RPMI8226 (cell line): ENCODE measurements around the gene PNPLA3.
"Not testable (repeated sequence)": the region's sequence is repeated elsewhere in the genome, so short reads cannot be mapped to it uniquely, and the experiment has no call there.

ENCODE experiments used
- DNase-seq: peaks from one replicate; pipeline ENCODE4 v3.0.0-alpha.2; 2015

PNPLA3 gene

DNA sequence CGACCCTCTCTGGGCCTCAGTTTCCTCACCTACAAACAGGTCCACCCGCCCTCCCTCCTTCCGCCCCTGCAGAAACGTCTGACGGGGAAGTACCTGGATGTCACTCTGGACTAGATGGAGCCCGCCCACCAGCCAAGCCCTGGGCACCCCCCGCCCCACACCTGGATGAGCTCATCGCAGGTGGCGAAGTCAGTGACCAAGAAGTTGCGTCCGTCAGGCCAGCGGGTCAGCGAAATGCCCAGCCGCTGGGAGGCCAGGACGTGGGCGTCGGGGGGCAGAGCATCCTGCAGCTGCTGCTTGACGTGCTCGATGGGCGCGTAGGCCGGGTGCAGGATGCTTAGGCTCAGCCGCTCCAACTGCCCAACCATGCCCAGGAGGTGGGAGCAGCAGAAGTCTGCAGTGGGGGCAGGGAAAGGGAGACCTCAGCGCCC lies 32.7 kb upstream of the PNPLA3 start:
- DNase-seq = no peak

DNA sequence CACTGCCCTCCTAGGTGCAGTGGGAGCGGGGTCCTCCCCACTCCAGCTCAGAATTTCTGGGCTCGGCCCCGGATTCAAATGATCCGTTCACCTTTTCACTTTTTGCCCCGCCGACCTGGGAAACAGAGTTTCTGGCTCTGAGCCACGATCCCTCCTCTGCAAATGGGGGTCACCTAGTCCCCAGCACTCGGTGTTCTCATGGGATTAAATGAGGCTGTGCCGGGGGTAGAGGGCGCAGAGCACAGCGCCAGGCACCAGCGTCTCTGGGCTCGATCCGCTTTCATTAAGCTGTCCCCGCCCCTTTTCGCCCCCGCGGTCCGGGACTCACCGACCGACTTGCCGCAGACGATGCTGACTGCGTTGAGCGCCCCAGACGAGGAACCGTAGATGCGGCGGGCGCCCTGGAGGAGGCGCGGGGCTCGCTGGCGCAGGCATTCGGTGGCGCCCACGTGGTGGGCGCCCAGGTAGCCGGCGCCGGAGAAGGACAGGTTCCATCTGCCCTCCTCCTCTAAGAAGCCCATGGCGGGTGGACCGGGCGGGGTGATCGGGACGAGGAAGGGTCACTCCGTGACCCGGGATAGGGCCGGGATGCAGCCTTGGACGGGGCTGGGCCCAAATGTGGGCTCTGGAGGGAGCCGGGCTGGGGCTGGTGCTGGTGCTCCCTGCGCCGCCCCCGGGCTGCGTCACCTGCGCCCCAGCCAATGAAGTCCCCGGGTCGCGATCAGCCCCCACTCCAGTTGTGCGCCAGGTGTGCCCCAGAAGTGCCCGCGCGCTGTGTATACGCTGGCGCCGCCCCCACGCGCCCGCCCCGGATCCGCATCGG lies 32.0 kb upstream of the PNPLA3 start, which contains the start of gene PNPLA5:
PNPLA5 (minus strand) TSS at position 654 of the 823 bp plus-strand sequence; CDS start at position 521, 133 bp downstream.
- DNase-seq = peak; percentile 74

DNA sequence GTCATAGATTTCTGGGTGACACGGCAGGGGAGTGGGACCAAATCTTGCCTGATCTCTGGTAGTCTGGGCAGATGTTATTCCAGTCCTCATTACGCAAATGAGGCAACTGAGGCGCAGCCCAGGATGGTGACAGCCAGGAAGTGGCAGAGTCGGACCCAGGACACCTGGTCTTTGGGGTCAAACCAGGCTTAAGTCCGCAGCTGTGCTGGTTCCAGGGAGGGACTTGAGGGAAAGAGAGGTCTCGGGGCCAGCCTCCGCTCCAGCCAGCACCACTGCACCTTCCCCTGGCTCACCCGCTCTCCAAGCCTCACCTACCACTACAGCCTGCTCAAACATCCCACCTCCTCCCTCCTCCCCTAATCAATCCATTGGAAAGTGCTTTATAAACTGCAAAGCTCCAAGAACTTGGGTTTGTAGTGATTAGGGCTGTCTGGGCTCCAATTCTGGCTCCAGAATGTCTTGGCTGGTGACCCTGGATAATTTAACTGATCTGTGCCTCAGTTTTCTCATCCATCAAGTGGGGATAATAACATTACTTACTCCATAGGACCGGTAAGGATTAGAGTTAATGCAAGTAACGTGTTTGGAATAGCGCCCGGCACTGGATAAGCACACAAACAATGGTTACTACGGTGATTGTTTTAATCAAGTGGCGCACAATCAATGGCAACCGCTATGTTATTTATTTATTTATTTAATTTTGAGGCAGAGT lies 31.3 kb upstream of the PNPLA3 start:
- no peak for DNase-seq

DNA sequence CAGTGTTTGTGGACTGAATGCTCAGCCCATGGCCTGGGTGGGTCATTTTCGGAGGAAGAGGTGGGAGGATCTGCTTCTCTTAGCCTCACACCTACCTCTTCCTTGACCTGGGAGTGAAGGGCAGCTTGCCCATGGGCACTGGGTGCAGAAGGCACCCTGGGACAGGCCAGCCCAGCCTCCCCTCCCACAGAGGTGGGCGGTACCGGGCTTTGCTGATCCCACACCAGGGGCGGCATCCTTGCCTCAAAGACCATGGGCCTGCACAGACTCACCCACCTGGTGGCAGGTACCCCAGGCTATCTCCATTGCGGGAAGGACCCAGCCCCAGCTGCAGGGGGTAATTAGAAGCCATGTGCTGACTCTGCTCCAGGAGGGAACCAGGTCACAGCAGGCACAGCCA lies 30.3 kb upstream of the PNPLA3 start:
- no peak for DNase-seq

DNA sequence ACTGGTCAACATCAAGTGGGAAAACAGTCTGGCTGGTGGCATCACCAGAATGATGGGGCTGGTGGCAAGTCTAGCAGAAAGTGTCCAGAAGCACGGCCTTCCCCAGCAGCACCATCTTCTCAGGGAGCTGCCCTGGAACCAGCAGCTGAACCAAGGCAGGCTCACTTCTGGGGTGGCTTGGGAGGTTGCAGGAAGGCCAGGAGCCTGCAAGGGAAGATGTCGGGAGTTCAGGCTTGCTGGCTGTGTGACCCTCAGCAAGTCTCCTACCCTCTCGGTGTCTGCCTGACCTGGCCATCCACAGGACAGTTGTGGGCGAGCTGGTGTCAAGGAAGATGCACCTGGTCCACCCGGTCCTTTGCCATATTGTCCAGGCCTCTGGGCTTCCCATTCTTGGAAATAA lies 29.5 kb upstream of the PNPLA3 start:
- DNase-seq = no peak

DNA sequence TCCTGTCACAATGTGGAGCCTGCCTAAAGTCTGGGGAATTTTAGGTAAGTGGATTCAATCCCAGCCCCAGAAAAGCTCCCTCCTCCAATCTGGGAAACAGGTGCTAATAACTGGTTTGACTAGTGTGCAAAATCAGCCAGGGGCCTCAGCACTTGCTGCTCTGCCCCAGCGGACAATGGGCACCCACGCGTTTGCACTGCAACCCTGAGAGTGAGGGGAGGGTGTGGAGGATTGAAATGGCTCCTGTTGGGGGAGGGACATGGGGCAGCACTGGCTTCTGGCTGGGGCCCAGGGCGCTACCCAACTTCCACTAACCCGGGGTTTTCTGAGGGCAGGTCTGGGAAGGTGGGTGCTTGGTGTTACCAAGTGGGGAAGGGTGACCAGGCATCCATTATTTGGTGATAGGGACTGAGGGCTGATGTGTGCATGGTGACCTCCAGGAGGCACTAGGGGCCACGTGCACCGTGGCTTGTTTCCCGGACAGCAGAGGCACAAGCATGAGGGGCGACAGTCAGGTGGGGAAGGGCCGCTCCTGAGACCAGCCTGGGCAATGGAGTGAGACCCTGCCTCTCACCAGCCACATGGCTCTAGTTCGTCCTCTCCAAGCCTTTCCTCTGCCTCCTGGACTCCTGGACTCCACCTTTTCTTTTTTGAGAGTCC lies 27.5 kb upstream of the PNPLA3 start:
- DNase-seq = no peak

DNA sequence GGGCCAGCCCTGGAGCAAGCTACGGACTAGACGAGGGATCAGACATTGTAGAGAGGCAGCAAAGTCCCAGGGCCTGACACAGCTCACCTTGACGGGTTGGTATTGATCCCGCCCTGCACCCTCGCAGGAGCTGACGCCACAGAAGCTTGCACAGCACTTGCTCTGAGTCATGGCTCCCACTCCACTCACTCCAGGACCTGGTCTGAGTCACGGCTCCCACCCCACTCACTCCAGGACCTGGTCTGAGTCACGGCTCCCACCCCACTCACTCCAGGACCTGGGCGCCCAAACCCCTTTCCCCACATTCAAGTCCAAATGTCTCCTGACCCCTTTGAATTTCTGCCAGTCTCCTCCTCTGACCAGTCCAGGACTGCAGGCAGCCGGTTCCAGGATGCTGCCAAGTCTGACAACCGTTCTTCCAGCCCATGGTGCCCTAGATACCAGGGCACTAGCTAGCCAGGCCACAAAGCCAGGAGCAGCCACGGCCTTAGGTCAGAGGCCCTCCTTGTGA lies 25.8 kb upstream of the PNPLA3 start:
- DNase-seq = no peak

DNA sequence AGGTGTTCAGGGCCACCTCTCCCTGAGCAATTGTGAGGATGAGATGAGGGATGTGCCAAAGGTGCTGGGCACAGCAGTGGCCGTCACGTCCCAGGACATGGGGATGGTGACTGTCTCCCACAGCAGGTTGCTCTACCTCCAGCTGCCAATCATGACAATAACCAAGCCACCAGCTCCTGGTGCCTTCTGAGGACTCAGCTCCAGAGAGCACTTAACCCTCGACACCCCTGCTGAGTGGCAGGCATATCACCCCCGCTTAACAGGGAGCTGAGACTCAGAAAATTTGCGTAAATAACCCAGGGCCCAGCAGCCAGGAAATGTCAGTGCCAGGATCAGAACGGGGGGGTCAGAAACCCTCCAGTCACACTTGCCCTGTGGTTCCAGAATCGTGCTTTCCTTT lies 23.4 kb upstream of the PNPLA3 start:
- no peak for DNase-seq

DNA sequence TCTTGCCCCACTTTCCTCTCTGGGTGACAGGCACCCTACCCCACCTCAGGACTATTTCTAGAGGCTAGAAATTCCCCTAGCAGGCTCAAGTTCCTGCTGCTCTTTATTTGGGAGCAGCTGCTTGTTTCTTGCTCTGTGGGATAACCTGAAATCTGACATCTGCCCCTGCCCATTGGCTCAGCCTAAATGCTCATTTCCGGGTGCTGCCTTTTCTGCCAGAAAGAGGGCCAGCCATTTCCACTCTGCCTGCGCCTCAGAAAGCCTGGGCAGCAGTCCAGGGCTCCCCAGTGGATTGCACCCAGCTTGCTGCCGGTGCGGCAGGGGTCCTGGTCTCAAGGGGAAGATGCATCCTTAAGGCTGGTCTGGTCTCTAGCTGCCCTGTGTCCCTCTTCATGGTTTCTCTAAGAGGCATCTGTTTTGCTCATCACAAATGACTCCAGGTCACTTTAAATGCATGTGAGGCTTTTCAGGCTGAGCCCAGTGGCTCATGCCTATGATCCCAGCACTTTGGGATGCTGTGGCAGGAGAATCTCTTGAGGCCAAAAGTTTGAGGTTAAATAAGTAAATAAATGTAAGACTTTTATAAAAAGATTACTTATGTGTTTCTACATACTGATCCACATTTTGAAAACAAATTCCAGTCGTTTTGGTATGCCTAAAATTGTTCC lies 21.5 kb upstream of the PNPLA3 start:
- DNase-seq = peak; percentile 37

DNA sequence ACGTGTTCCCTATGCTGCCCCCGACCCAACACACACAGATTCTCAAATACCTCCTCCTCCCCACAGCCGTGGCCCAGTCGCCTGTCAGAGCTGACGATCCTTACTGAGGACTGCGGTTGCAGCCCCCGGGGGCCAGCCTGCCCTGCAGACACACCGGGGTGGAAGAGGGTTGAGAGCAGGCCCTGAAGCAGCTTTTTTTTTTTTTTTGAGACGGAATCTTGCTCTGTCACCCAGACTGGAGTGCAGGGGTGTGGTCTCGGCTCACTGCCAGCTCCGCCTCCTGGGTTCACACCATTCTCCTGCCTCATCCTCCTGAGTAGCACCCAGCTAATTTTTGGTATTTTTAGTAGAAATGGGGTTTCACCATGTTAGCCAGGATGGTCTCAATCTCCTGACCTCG lies 20.6 kb upstream of the PNPLA3 start:
- peak; percentile 42 for DNase-seq

DNA sequence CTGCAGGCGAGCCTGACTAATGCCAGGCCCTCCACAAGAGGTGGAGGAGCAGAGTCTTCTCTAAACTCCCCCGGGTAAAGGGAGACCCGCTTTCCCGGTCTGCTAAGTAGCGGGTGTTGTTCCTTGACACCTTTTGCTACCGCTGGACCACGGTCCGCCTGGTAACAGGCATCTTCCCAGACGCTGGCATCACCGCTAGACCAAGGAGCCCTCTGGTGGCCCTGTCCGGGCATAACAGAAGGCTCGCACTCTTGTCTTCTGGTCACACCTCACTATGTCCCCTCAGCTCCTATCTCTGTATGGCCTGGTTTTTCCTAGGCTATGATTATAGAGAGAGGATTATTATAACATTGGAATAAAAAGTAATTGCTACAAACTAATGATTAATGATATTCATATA lies 19.2 kb upstream of the PNPLA3 start:
- DNase-seq = not testable (repeated sequence)

DNA sequence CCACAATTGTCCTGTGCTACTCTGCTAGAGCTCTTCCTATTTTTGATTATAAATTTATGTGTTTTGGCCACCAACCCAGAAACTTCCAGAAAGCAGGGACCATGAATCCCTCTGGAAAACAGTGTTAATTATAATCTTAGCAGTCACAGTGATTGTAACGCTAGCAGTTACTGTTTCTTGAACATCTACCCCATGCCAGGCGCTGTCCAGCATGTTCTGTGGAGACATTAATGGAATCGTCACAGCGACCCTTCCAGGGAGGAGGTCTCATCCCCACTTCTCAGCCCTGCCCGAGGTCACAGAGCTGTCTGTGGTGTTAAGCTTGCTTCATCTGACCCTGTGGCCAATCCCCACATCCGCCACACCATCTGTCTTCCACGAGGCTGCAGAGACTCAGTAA lies 17.9 kb upstream of the PNPLA3 start:
- no peak for DNase-seq

DNA sequence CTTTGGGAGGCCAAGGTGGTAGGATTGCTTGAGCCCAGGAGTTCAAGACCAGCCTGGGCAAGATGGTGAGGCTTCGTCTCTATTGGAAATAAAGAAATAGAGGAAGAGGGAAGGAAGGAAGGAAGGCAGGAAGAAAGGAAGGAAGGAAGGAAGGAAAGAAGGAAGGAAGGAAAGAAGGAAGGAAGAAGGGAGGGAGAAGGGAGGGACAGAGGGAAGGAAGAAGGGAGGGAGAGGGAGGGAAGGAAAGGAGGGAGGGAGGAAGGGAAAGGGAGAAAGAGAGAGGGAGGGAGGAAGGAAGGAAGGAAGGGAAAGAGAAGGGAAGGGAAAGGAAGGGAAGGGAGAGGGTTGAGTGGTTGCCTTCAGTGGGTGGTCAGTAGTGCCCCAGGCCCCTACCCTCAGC lies 13.9 kb upstream of the PNPLA3 start:
- no peak for DNase-seq

DNA sequence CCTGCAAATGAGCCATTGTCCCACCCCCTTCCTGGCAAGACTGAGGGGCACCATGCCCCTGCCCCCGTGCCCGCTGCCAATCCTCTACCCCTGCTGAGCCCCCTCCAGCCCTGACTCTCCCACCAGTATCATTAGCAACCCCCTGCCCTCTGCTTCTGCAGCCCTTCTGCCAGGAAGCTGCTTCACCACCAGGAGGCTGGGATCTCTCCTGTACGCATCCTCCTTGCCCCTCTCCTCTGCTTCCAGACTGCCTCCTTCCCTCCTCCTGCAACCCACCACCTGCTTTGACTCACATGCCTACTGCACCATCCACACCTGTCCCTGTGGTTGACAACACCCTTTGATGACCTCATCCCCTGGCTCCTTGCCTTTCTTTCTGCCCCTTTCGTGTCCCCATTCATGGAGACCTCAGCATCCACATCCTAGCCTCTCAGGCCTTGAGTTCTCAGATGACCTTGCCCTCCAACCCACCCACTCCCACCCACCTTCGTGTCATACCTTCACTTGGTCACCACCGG lies 13.4 kb upstream of the PNPLA3 start:
- DNase-seq = peak; percentile 48

DNA sequence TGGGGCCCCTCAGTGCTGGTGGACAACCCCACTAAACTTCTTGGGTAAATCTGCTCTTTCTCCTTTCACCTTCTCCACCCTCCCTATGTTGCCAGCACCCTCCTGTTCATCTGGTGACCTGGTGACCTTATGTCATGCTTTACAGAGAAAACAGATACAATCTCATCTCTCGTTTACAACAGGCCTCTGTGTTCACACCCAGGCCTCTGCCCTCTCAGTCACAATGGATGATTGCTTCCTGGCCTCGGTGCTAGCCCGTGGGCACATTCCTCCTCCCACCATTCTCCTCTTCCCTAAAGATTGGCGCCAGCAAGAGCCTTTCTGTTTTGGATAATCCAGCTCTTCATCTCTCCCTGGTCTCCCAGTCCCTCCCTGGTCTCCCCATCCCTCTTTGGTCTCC lies 12.3 kb upstream of the PNPLA3 start:
- DNase-seq = no peak

DNA sequence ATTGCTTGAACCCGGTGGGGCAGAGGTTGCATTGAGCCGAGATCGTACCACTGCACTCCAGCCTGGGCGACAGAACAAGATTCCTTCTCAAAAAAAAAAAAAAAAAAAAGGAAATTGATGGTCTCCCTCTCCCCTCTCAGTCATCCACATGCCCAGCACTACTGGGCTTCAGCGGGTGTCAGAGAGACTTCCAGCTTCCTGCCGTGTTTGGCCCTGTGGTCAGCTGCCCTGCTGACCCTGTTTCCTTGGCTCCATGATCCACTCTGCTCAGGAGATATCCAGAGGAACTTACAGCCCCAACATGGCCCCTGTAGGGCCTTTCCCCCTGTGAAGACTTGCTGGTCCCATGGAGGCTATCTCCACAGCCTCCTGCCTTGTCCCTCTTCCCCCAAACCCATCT lies 6.1 kb upstream of the PNPLA3 start:
- no peak for DNase-seq

DNA sequence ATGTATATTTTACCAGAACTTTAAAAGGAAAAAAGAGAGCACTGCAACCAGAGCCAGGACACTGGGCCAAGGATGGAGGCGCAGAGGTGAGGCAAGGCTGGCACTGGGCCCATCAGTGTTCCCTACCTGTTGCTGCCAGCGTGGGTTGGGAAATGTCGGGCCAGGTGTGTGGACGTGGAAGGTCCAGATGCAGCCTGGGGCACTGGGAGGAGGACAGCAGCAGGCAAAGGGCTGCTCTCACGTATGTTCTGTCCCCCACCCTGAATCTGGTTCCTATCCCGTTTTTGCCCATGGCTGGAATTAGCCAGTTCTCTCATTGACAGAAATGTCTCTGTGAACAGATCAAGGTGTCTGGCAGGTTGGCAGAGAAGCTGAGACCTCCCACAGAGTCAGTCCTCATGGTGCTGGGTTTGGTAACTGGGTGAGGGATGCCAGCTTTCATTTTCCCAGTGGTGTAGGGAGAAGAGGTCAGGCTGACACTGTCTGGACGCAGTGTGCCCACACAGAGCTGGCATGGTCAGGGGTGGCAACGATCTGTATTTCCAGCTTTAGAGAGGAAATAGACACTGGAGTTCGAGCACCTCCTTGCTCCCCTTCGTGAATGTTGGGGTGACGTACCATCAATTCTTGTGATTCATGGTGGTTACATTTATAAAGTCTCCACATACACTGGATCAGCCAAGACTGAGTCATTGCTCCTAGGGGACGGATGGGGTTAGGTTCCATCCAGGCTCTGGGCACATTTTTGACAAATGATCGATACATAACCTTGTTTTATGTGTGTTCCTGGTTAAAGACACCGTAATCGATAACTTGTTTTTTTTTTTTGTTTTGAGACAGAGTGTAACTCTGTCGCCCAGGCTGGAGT lies 4.3 kb upstream of the PNPLA3 start:
- no peak for DNase-seq

DNA sequence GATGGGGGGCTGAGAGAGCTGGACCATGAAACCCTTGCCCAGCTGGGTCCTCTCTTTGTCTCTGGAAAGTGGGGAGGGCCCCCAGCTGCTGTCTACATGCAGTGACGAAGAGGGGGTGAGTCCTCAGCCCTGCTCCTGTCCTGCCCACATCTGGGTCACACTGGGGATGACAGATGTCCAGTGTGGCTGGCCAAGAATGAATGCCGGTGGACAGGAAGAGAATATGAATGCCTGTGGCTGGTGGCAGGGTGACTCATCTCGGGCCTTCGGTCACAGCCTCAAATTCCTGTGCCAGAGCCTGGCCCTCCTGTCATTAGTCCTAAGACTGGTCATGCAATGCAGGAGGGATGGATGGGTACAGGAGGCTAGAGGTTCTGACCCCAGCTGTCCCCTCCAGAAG lies 2.2 kb upstream of the PNPLA3 start:
- DNase-seq = no peak

DNA sequence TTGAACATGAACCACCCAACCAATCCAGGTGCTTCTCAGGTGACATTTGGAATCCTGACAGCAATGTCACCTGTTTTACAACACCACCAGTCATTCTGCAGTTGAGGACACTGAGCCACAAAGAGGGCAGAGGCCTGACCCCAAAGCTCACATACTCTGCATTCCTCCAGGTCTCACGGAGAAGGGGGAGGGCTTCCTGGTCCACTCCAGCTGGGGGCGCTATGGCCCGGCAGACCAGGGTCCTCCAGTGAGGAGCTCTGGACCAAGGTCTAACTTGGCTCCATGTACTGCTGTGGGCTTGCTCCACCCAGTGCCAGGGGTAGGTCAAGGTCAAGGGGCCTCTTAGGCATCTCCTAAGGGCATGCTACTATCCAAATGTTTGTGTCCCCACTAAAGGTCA lies 1.5 kb upstream of the PNPLA3 start:
- DNase-seq = no peak

DNA sequence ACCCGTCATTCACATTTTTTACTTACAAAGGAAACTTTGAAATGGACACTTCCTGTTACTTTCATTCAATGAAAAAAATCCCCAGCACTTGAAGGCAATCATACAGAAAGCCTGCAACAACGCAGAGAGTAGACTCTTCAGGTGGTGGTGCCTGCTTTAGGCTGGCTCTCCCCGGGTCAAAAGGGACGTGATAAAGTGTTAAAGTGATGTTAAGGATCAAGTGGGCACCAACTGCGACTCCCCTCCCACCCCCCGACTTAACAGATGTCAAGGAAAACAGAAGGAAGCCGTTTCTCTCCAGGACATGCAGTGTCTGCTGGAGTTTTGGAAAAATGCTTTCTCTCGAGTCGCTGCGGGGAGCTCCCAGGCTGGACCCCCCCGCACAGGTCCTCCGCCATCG lies 414 bp upstream of the PNPLA3 start:
- peak; percentile 32 for DNase-seq

DNA sequence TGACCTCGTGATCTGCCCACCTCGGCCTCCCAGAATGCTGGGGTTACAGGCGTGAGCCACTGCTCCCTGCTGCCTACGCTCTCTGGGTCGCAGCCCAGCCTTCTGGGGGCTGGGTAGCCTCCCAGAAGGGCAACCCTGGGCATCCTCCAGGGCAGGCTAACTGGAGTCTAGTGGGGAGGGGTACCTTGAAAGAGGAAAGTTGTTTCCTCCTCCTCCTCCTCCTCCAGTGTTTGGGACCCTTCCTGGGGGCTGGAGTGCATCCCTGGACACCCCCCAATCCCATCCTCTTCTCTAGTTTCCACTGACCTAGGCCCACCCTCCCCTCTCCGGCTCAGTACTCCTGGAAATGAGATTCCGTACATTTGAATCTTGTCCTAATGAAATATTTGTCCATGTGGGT lies 1.3 kb downstream of the PNPLA3 start:
- no peak for DNase-seq
